Astrocyte (in vitro differentiated cells and primary cell): Measurements from ENCODE around the gene COL23A1. TPM values are rescaled to one million over a fixed set of nuclear protein-coding genes. Genes with fewer than 3 reads are reported as not detected.

Experiments used
- DNase-seq: peaks from one replicate; pipeline ENCODE4 v3.0.0-alpha.2; 2010; ENCODE audit warnings: low read depth
- FAIRE-seq: peaks from 2 replicates; lab custom pipeline; 2011; peaks lifted over from hg19 to GRCh38; lab: Jason Lieb, UNC
- H2AFZ ChIP-seq: 2 replicates; pipeline ENCODE4 v1.6.0; 2012; ENCODE audit warnings: low read depth, low read length, inconsistent platforms
- H3K27ac ChIP-seq: 2 replicates; pipeline ENCODE4 v1.5.1; 2011; ENCODE audit warnings: low read depth, low read length, inconsistent platforms
- H3K27me3 ChIP-seq: 2 replicates; pipeline ENCODE4 v1.6.0; 2011; ENCODE audit warnings: low read length, inconsistent platforms; ENCODE audit not compliant: insufficient read depth
- H3K36me3 ChIP-seq: 2 replicates; pipeline ENCODE4 v1.5.1; 2011; ENCODE audit warnings: low read length, inconsistent platforms; ENCODE audit not compliant: insufficient read depth
- H3K4me1 ChIP-seq: 2 replicates; pipeline ENCODE4 v1.5.1; 2011; ENCODE audit warnings: low read length, inconsistent platforms; ENCODE audit not compliant: insufficient read depth
- H3K4me2 ChIP-seq: 2 replicates; pipeline ENCODE4 v1.6.0; 2012; ENCODE audit warnings: low read length, inconsistent platforms
- H3K4me3 ChIP-seq: 2 replicates; pipeline ENCODE4 v1.5.1; 2011; ENCODE audit warnings: low read depth, mild to moderate bottlenecking, low read length, inconsistent platforms; ENCODE audit not compliant: insufficient read depth
- H3K79me2 ChIP-seq: 2 replicates; pipeline ENCODE4 v1.6.0; 2012; ENCODE audit warnings: mild to moderate bottlenecking, low read length, inconsistent platforms; ENCODE audit not compliant: insufficient read depth
- H3K9ac ChIP-seq: 2 replicates; pipeline ENCODE4 v1.6.0; 2012; ENCODE audit warnings: mild to moderate bottlenecking, low read length, inconsistent platforms
- H3K9me3 ChIP-seq: 2 replicates; pipeline ENCODE4 v1.5.1; 2012; ENCODE audit warnings: low read depth, mild to moderate bottlenecking, low read length, inconsistent platforms; ENCODE audit not compliant: insufficient read depth
- H4K20me1 ChIP-seq: 2 replicates; pipeline ENCODE4 v1.6.0; 2012; ENCODE audit warnings: low read length, inconsistent platforms; ENCODE audit not compliant: insufficient read depth
- H3K27ac Mint-ChIP-seq: one replicate; pipeline ENCODE4 v1.8.0; 2021; ENCODE audit warnings: mild to moderate bottlenecking, mixed read lengths; ENCODE audit not compliant: unreplicated experiment
- H3K27me3 Mint-ChIP-seq: one replicate; pipeline ENCODE4 v1.8.0; 2021; ENCODE audit warnings: low read depth, mixed read lengths; ENCODE audit not compliant: unreplicated experiment
- H3K36me3 Mint-ChIP-seq: one replicate; pipeline ENCODE4 v1.8.0; 2021; ENCODE audit warnings: low read depth, mixed read lengths; ENCODE audit not compliant: unreplicated experiment
- H3K4me1 Mint-ChIP-seq: one replicate; pipeline ENCODE4 v1.8.0; 2021; ENCODE audit warnings: low read depth, mixed read lengths; ENCODE audit not compliant: unreplicated experiment
- H3K4me3 Mint-ChIP-seq: one replicate; pipeline ENCODE4 v1.8.0; 2021; ENCODE audit warnings: mild to moderate bottlenecking, moderate library complexity, mixed read lengths; ENCODE audit not compliant: unreplicated experiment
- H3K9me3 Mint-ChIP-seq: one replicate; pipeline ENCODE4 v1.8.0; 2021; ENCODE audit warnings: mild to moderate bottlenecking, mixed read lengths; ENCODE audit not compliant: unreplicated experiment
- CTCF ChIP-seq: IDR thresholded peaks from 2 replicates; pipeline ENCODE4 v1.5.1; 2011; ENCODE audit warnings: low read depth, mild to moderate bottlenecking, inconsistent platforms, low read length, moderate library complexity; ENCODE audit not compliant: insufficient read depth
- EZH2 ChIP-seq: IDR thresholded peaks from 2 replicates; pipeline ENCODE4 v1.6.1; 2012; ENCODE audit warnings: mild to moderate bottlenecking, low read length, inconsistent platforms; ENCODE audit not compliant: insufficient read depth
- total RNA-seq: library from RNA; stranded (reverse); gene quantifications from 2 replicates; pipeline ENCODE4 v1.2.1, GENCODE V29; 2021

COL23A1 gene
- total RNA-seq, 1 donor from 2014 or later = 0.16 TPM

- H3K36me3 ChIP-seq = no peaks in the 10 kb centered on the region
- no peak overlapping the region for H3K4me3 ChIP-seq
- no peaks in the 10 kb centered on the region for H3K9me3 Mint-ChIP-seq
- no peaks in the 10 kb centered on the region for H3K9me3 ChIP-seq
- H3K9ac ChIP-seq = no peak overlapping the region
- DNase-seq = no peak
- H3K4me3 Mint-ChIP-seq = no peak overlapping the region
- FAIRE-seq = no peak
- no peak overlapping the region for H3K27ac ChIP-seq
- TF ChIP-seq CTCF = no peak
- TF ChIP-seq EZH2 = no peak
- peaks cover 4% of the 10 kb centered on the region for H3K27me3 Mint-ChIP-seq
- no peaks in the 10 kb centered on the region for H3K4me1 Mint-ChIP-seq
- H3K27me3 ChIP-seq = no peaks in the 10 kb centered on the region
- no peak overlapping the region for H3K27ac Mint-ChIP-seq
- no peaks in the 10 kb centered on the region for H4K20me1 ChIP-seq
- H3K79me2 ChIP-seq = no peaks in the 10 kb centered on the region
- no peak overlapping the region for H2AFZ ChIP-seq
- no peak overlapping the region for H3K4me2 ChIP-seq
- H3K4me1 ChIP-seq = no peaks in the 10 kb centered on the region
- no peaks in the 10 kb centered on the region for H3K36me3 Mint-ChIP-seq
Observed at GRCh38 chr5:178238711-178239592, 351.2 kb downstream of the COL23A1 start.

- no peaks in the 10 kb centered on the region for H3K36me3 Mint-ChIP-seq
- FAIRE-seq (no peak), DNase-seq (no peak)
- TF ChIP-seq EZH2 (no peak), CTCF (no peak)
- no peaks in the 10 kb centered on the region for H3K4me1 Mint-ChIP-seq
- Histone ChIP-seq H3K9me3 (no peaks in the 10 kb centered on the region), H3K4me3 (no peak overlapping the region), H3K4me1 (no peaks in the 10 kb centered on the region), H3K27ac (no peak overlapping the region), H3K4me2 (no peak overlapping the region), H4K20me1 (no peaks in the 10 kb centered on the region), H3K9ac (no peak overlapping the region), H3K79me2 (no peaks in the 10 kb centered on the region), H3K36me3 (no peaks in the 10 kb centered on the region), H2AFZ (no peak overlapping the region), H3K27me3 (no peaks in the 10 kb centered on the region)
- H3K27me3 Mint-ChIP-seq = peaks cover 2% of the 10 kb centered on the region
- H3K9me3 Mint-ChIP-seq = no peaks in the 10 kb centered on the region
- no peak overlapping the region for H3K27ac Mint-ChIP-seq
- H3K4me3 Mint-ChIP-seq = no peak overlapping the region
Observed at GRCh38 chr5:178238313-178238635, 351.9 kb downstream of the COL23A1 start.
